GM23248 (cell line): ENCODE data around the gene SNX24. TPM values are rescaled to one million over a fixed set of nuclear protein-coding genes. Genes with fewer than 3 reads are reported as not detected.

ENCODE experiments used
- DNase-seq: peaks from one replicate; pipeline ENCODE4 v3.0.0-alpha.2; 2015
- H2AFZ ChIP-seq: fragments of 200-600 bp; sonication (generic); 2 replicates; pipeline ENCODE4 v1.6.1; 2016; ENCODE audit warnings: antibody characterized with exemption
- H3F3A ChIP-seq: fragments of 200-600 bp; sonication (generic); 2 replicates; pipeline ENCODE4 v1.6.1; 2016; ENCODE audit warnings: mild to moderate bottlenecking, antibody characterized with exemption, mixed run types; ENCODE audit not compliant: insufficient read depth
- H3K27ac ChIP-seq: fragments of 200-600 bp; sonication (generic); 2 replicates; pipeline ENCODE4 v1.5.1; 2016; ENCODE audit warnings: mild to moderate bottlenecking
- H3K27me3 ChIP-seq: fragments of 200-600 bp; sonication (generic); replicated peaks from 2 replicates; pipeline ENCODE4 v1.6.1; 2016; ENCODE audit warnings: mild to moderate bottlenecking; ENCODE audit not compliant: insufficient read depth
- H3K36me3 ChIP-seq: fragments of 200-600 bp; sonication (generic); 2 replicates; pipeline ENCODE4 v1.6.1; 2016; ENCODE audit warnings: low read depth, mild to moderate bottlenecking
- H3K4me1 ChIP-seq: fragments of 200-600 bp; sonication (generic); 2 replicates; pipeline ENCODE4 v1.6.1; 2016; ENCODE audit warnings: mild to moderate bottlenecking; ENCODE audit not compliant: insufficient read depth
- H3K4me2 ChIP-seq: fragments of 200-600 bp; sonication (generic); one replicate; pipeline ENCODE4 v1.6.1; 2016; ENCODE audit warnings: mild to moderate bottlenecking; ENCODE audit not compliant: unreplicated experiment
- H3K4me3 ChIP-seq: fragments of 200-600 bp; sonication (generic); 2 replicates; pipeline ENCODE4 v1.5.1; 2016; ENCODE audit warnings: mild to moderate bottlenecking
- H3K79me2 ChIP-seq: fragments of 200-600 bp; sonication (generic); 2 replicates; pipeline ENCODE4 v1.6.1; 2016; ENCODE audit warnings: mild to moderate bottlenecking; ENCODE audit not compliant: insufficient read depth
- H3K9ac ChIP-seq: fragments of 200-600 bp; sonication (generic); 2 replicates; pipeline ENCODE4 v1.6.1; 2016; ENCODE audit warnings: mild to moderate bottlenecking
- H3K9me2 ChIP-seq: fragments of 200-600 bp; sonication (generic); 2 replicates; pipeline ENCODE4 v1.6.1; 2016; ENCODE audit warnings: mixed run types, mild to moderate bottlenecking, moderate library complexity; ENCODE audit not compliant: insufficient read depth
- H3K9me3 ChIP-seq: fragments of 200-600 bp; sonication (generic); one replicate; pipeline ENCODE4 v1.6.1; 2017; ENCODE audit warnings: low read depth
- H4K20me1 ChIP-seq: fragments of 200-600 bp; sonication (generic); 2 replicates; pipeline ENCODE4 v1.6.0; 2016; ENCODE audit not compliant: insufficient read depth
- EZH2 ChIP-seq: fragments of 200-600 bp; sonication (generic); IDR thresholded peaks from 2 replicates; pipeline ENCODE4 v1.6.1; 2018; ENCODE audit warnings: antibody characterized with exemption, mild to moderate bottlenecking; ENCODE audit not compliant: insufficient read depth, poor library complexity, severe bottlenecking
- EZH2phosphoT487 ChIP-seq: fragments of 200-600 bp; sonication (generic); IDR thresholded peaks from 2 replicates; pipeline ENCODE4 v1.6.1; 2018; ENCODE audit warnings: antibody characterized with exemption, moderate library complexity, mild to moderate bottlenecking, low read depth; ENCODE audit not compliant: insufficient read depth
- WGBS, 2 experiments: methylation state at CpG; one replicate each; pipeline ENCODE4 v1.1.6; 2015 to 2017; ENCODE audit warnings: low lambda C conversion rate in 2 of 2, low coverage in 1 of 2; ENCODE audit errors: missing lambda C conversion rate in 2 of 2; 5-methylcytosine and 5-hydroxymethylcytosine counted together
- in situ Hi-C: fragments of 300-500 bp; cut with MboI; formaldehyde crosslinking; loops from 2 replicates; pipeline ENCODE4 v1.15.0; 2020
- polyA plus RNA-seq: library from polyadenylated mRNA; unstranded; fragments of >200 nt; fragmentation: Nextera tagmentation; extraction: Ambion mirVana; gene quantifications from 2 replicates; pipeline ENCODE4 v1.2.1, GENCODE V29; 2016
- total RNA-seq: library from RNA; depleted of rRNA; stranded (reverse); fragments of >200 nt; shearing (Covaris generic); gene quantifications from 2 replicates; pipeline ENCODE4 v1.2.3, GENCODE V29; 2014

SNX24 gene
- total and polyA plus RNA-seq, 2 experiments from 2014 or later = 20.8 to 29.4 TPM

- H3K36me3 ChIP-seq = no peaks in the 10 kb centered on the region
- H3K9me3 ChIP-seq = no peaks in the 10 kb centered on the region
- 0 out of 2 replicates have a peak, but pooled peaks cover 4% of the 10 kb centered on the region for H4K20me1 ChIP-seq
- no peaks in the 10 kb centered on the region for H3K9me2 ChIP-seq
- H3K27ac ChIP-seq = no peak overlapping the region
- H3F3A ChIP-seq = no peaks in the 10 kb centered on the region
- peaks cover 5% of the 10 kb centered on the region; the same call in 1 of the 2 replicates for H3K79me2 ChIP-seq
- no peak for DNase-seq
- H2AFZ ChIP-seq = no peak overlapping the region
- in situ Hi-C loops = no loop called here
- H3K4me1 ChIP-seq = no peaks in the 10 kb centered on the region
- H3K9ac ChIP-seq = no peak overlapping the region
- H3K4me3 ChIP-seq = no peak overlapping the region
- no peaks in the 10 kb centered on the region for H3K27me3 ChIP-seq
- no peak for TF ChIP-seq EZH2
- no peak for TF ChIP-seq EZH2phosphoT487
- WGBS, 2 experiments = 0 to 2% methylated on average over 1 of the region's 1 CpG
- H3K4me2 ChIP-seq = no peak overlapping the region
Measured at GRCh38 chr5:122982376-122982775, 137.0 kb downstream of the SNX24 start.

DNA sequence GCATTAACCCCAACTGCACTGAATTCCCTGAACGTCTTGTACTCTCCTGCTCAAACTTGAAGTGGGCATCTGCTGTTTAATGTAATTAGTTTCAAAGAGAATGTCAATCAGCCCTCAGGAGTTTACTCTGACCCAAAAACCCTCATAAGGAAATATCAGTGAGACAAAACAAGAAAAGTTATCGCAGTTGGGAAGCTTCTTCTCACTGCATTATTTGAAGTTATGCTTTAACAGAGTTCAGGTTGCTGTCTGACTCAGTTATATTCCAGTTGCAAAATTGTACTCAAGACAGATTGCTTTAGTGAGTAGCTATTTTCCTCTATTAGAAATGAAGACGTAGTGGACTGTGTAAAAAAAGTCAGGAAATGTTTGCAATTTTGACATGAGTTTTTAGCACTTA is 139.0 kb downstream of the SNX24 start:
- H3K9me2 ChIP-seq = no peaks in the 10 kb centered on the region
- in situ Hi-C loops = no loop called here
- TF ChIP-seq EZH2phosphoT487 (no peak), EZH2 (no peak)
- no peak overlapping the region for H3K4me3 ChIP-seq
- H4K20me1 ChIP-seq = 0 out of 2 replicates have a peak, but pooled peaks cover 4% of the 10 kb centered on the region
- H3F3A ChIP-seq = no peaks in the 10 kb centered on the region
- H3K27me3 ChIP-seq = no peaks in the 10 kb centered on the region
- WGBS, 2 experiments = 95 to 97% methylated on average over 3 of the region's 3 CpGs
- no peaks in the 10 kb centered on the region for H3K9me3 ChIP-seq
- H3K4me1 ChIP-seq = no peaks in the 10 kb centered on the region
- no peak overlapping the region for H3K27ac ChIP-seq
- peaks cover 5% of the 10 kb centered on the region; the same call in 1 of the 2 replicates for H3K79me2 ChIP-seq
- no peak overlapping the region for H3K9ac ChIP-seq
- H2AFZ ChIP-seq = no peak overlapping the region
- H3K4me2 ChIP-seq = no peak overlapping the region
- H3K36me3 ChIP-seq = no peaks in the 10 kb centered on the region
- no peak for DNase-seq

GRCh38 chr5:122985006-122985700 is 139.7 kb downstream of the SNX24 start:
- H2AFZ ChIP-seq = no peak overlapping the region
- 93 to 100% methylated on average over 4 of the region's 4 CpGs for WGBS, 2 experiments
- no peaks in the 10 kb centered on the region for H3K9me2 ChIP-seq
- TF ChIP-seq EZH2 = no peak
- no peak for TF ChIP-seq EZH2phosphoT487
- in situ Hi-C loops = no loop called here
- no peaks in the 10 kb centered on the region for H3K9me3 ChIP-seq
- no peak overlapping the region for H3K9ac ChIP-seq
- 0 out of 2 replicates have a peak, but pooled peaks cover 4% of the 10 kb centered on the region for H4K20me1 ChIP-seq
- no peaks in the 10 kb centered on the region for H3F3A ChIP-seq
- H3K4me2 ChIP-seq = no peak overlapping the region
- no peaks in the 10 kb centered on the region for H3K79me2 ChIP-seq
- H3K4me1 ChIP-seq = no peaks in the 10 kb centered on the region
- no peak overlapping the region for H3K4me3 ChIP-seq
- no peaks in the 10 kb centered on the region for H3K27me3 ChIP-seq
- H3K27ac ChIP-seq = no peak overlapping the region
- no peak for DNase-seq
- H3K36me3 ChIP-seq = no peaks in the 10 kb centered on the region

DNA sequence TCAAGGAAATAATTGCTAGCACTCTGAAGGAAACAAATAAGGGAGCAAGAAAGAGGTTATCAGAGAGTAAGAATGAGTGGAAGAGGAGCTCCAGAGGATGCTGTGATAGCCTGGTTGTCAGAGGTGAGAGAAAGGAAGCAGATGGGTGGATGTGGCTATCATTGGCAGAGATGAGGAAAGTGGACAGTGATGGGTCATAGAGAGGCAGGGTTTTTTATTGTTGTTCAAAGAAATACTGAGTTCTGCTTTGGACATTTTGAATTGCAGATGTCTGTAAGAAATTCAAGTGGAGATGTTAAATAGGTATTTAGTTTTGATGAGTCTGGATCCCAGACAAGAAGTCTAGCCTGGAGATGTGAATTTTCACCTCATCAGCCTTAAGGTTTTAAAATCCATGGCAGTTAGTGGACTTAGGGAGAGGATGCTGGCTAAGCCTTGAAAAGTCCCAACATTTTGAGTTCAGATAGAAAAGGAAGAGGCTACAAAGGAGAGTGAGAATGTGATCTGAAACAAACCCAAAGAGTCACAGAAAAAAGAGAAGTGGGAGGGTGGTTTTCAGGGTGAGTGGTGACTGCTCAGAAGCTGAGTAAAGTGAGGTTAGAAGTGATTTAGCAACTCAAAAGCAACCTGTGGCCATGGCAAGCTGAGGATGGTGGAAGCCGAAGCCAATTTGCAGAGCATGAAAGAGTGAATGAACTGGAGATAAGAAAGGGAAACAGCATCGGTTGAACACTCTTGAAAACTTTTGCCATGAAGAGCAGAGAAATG is 140.7 kb downstream of the SNX24 start:
- Histone ChIP-seq H3K4me3 (no peak overlapping the region), H3K9me3 (no peaks in the 10 kb centered on the region), H4K20me1 (no peaks in the 10 kb centered on the region), H3K27me3 (no peaks in the 10 kb centered on the region), H3K9ac (no peak overlapping the region), H3K4me2 (no peak overlapping the region), H3K4me1 (no peaks in the 10 kb centered on the region), H3F3A (no peaks in the 10 kb centered on the region), H3K27ac (no peak overlapping the region), H2AFZ (no peak overlapping the region), H3K9me2 (no peaks in the 10 kb centered on the region), H3K79me2 (no peaks in the 10 kb centered on the region), H3K36me3 (no peaks in the 10 kb centered on the region)
- 94 to 100% methylated on average over 2 of the region's 2 CpGs for WGBS, 2 experiments
- TF ChIP-seq EZH2 = no peak
- no peak for TF ChIP-seq EZH2phosphoT487
- DNase-seq = no peak
- in situ Hi-C loops = no loop called here
